GM12872 (cell line): ENCODE data around the gene MAPKAP1.

Experiments used
- TF ChIP-seq, protein P1 (sequence below): IDR thresholded peaks from 3 replicates; pipeline ENCODE4 v1.5.1; 2011; ENCODE audit warnings: low read depth, mild to moderate bottlenecking, low read length, moderate library complexity; ENCODE audit not compliant: insufficient read depth

The MAPKAP1 gene

DNA sequence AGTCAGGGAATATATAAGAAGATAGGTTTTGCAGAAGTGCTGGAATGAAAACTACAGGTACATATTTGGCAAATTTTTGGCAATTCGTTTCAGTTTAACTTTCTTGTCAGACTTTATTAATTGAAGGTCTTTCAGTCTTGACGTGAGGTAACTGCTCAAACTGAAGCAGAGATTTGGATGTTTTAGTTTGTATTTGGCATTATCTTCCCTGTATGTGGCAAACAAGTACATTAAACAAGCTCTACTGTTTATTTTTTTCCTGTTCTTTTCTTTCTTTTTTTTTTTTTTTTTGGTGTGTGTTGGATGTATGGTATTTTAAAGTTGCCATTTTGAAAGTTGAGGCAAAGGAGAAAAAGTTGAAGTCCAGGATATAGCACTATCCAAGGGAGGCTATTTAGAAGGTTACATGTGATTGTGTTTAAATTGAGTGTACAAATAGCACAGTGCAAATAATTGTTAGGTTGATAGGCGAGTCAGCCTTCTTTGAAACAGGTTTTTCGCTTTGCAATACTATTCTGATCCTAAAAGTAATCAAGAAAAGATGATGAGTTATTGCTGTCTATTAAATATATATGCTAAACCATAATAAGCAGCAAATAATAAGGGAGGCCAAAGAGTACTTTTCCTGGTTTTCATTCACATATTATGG lies 42.4 kb upstream of the MAPKAP1 start:
- TF ChIP-seq, protein P1, sequence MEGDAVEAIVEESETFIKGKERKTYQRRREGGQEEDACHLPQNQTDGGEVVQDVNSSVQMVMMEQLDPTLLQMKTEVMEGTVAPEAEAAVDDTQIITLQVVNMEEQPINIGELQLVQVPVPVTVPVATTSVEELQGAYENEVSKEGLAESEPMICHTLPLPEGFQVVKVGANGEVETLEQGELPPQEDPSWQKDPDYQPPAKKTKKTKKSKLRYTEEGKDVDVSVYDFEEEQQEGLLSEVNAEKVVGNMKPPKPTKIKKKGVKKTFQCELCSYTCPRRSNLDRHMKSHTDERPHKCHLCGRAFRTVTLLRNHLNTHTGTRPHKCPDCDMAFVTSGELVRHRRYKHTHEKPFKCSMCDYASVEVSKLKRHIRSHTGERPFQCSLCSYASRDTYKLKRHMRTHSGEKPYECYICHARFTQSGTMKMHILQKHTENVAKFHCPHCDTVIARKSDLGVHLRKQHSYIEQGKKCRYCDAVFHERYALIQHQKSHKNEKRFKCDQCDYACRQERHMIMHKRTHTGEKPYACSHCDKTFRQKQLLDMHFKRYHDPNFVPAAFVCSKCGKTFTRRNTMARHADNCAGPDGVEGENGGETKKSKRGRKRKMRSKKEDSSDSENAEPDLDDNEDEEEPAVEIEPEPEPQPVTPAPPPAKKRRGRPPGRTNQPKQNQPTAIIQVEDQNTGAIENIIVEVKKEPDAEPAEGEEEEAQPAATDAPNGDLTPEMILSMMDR: no peak

- TF ChIP-seq, protein P1: no peak
Measured at GRCh38 chr9:125748446-125749099, 41.6 kb upstream of the MAPKAP1 start.

DNA sequence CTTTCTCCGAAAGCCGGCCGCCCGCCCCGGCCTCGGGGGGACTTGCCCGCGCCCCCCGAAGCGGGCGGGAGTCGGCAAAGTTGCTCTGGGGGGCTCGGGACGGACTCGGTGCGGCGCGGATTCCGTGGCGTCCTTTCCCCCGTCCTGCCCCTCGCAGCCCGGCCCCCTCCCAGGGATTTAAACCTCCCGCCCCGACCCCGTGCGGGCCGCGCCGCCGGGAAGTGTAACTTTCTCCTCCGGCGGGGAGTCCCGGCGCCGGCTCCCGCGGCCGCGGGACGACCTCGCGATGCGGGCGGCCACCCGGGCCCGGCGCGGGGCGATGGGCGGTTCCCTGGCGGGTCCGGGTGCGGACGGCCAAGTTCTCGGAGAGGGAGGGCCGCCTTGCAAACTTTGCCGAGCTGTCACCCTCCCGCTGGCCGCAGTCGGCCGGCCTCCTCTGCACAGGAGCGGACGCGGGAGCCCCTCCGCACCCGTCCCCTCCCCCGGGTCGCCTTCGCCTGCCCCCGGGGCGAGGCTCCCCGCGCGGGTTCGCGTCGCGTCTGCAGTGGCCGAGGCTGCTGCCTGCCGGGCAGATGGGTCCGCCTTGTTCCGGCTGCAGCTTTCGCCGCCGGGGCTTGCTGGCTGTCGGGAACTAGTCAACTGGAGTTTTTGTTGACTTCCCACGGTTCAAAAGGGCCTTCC lies 40.9 kb upstream of the MAPKAP1 start:
- TF ChIP-seq, protein P1: no peak

- TF ChIP-seq, protein P1: no peak
Measured at GRCh38 chr9:125747053-125747764, 40.2 kb upstream of the MAPKAP1 start, which contains the start of gene PBX3. PBX3 (plus strand) TSS chr9:125747373.

GRCh38 chr9:125746774-125747052 lies 39.7 kb upstream of the MAPKAP1 start:
- TF ChIP-seq, protein P1: no peak

GRCh38 chr9:125746017-125746773 lies 39.2 kb upstream of the MAPKAP1 start:
- TF ChIP-seq, protein P1: no peak
